AG10803 (cell line): ENCODE measurements around the gene AGPAT3.
A peak's percentile ranks its signal among the peaks of the same experiment; 100 is the strongest.

ENCODE experiments used
- DNase-seq: peaks from one replicate; pipeline ENCODE4 v3.0.0; 2010; ENCODE audit warnings: low read depth
- H3K4me3 ChIP-seq: 2 replicates; pipeline ENCODE4 v1.5.1; 2011; ENCODE audit warnings: mild to moderate bottlenecking, low read length, control low read depth
- CTCF ChIP-seq: conservative IDR thresholded peaks from 2 replicates; pipeline ENCODE4 v1.5.1; 2011; ENCODE audit warnings: mild to moderate bottlenecking, low read length, control low read depth, inconsistent platforms

The AGPAT3 gene

GRCh38 chr21:44003307-44003966 is 138.4 kb downstream of the AGPAT3 start:
- H3K4me3 ChIP-seq, result no peak overlapping the region
- DNase-seq, result no peak
- no peak for TF ChIP-seq CTCF

GRCh38 chr21:44005071-44005470 is 140.0 kb downstream of the AGPAT3 start:
- no peak for TF ChIP-seq CTCF
- no peak for DNase-seq

GRCh38 chr21:44005593-44005992 is 140.6 kb downstream of the AGPAT3 start:
- no peak overlapping the region for H3K4me3 ChIP-seq
- no peak for DNase-seq
- TF ChIP-seq CTCF, result no peak

More at GRCh38 chr21:44005071-44005470, 140.0 kb downstream of the AGPAT3 start:
- H3K4me3 ChIP-seq, result no peak overlapping the region

GRCh38 chr21:44006017-44006619 is 141.1 kb downstream of the AGPAT3 start:
- peak; percentile 93 for DNase-seq

GRCh38 chr21:44006656-44007055 is 141.6 kb downstream of the AGPAT3 start:
- peak; percentile 84 for DNase-seq
- H3K4me3 ChIP-seq, result peak overlapping the region; percentile 31
- no peak for TF ChIP-seq CTCF

More at GRCh38 chr21:44006017-44006619, 141.1 kb downstream of the AGPAT3 start:
- no peak for TF ChIP-seq CTCF
- no peak overlapping the region for H3K4me3 ChIP-seq

GRCh38 chr21:44010429-44010828 is 145.4 kb downstream of the AGPAT3 start:
- no peak for DNase-seq
- no peak overlapping the region for H3K4me3 ChIP-seq
- TF ChIP-seq CTCF, result no peak

GRCh38 chr21:44011123-44011522 is 146.1 kb downstream of the AGPAT3 start:
- no peak for DNase-seq

More at GRCh38 chr21:44011123-44011522, 146.1 kb downstream of the AGPAT3 start:
- TF ChIP-seq CTCF, result no peak
- H3K4me3 ChIP-seq, result peak overlapping the region; percentile 72
